ENCODE measurements around the gene ARL11.

ARL11 gene

DNA sequence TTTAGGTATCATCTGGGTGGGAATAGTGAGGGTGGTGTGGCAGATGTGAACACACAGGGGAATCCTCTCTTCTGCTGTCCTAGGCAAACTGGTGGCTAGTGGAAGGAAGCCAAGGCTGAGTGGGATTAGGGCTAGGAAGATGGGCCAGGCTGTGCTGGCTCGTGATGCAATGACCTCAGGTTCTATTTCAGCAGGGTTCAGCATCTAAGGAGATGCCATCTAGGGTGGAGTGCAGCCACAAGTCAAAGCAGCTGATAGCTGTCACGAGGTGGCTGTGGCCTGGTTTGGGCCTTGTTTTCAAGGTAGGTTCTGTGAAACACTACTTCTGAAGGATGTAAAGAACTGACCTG, 21.6 kb downstream of the ARL11 start:
- no peak for DNase-seq

DNA sequence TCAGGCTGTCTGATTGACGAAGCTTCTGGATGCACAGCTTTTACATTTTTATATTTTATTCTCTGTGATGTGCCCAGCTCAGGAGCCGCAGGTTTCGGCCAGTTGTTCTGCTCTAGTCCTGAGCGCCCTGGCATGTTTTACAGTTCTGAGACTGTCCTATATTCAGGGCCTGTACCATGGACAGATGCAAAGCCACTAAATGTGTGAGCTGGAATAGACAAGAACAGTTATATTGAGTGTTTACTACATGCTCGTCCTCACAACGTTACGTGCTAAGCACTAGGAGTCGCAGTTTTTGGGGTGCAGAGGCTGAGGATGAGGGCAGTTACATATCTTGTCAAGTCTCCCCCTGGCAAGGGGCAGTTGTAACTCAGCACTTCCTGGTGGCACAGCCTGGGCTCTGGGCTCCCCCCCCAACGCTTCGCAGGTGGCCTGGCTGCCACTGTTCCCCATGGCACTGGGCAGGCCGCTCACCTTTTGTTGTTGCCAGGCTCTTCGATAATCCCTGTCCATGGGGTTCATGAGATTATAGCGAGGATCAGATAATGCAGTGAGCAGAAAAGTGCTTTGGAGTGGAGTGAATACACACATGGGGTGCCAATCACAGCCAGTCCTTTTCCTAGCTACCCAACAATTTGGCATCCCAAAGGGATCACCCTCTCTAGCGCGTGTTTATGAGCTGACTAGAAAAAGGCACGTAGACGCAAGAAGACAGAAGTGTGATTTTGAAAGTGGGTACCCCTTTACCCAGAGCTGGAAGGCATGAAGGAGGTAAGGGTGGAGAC, 23.5 kb downstream of the ARL11 start:
- no peak for DNase-seq

DNA sequence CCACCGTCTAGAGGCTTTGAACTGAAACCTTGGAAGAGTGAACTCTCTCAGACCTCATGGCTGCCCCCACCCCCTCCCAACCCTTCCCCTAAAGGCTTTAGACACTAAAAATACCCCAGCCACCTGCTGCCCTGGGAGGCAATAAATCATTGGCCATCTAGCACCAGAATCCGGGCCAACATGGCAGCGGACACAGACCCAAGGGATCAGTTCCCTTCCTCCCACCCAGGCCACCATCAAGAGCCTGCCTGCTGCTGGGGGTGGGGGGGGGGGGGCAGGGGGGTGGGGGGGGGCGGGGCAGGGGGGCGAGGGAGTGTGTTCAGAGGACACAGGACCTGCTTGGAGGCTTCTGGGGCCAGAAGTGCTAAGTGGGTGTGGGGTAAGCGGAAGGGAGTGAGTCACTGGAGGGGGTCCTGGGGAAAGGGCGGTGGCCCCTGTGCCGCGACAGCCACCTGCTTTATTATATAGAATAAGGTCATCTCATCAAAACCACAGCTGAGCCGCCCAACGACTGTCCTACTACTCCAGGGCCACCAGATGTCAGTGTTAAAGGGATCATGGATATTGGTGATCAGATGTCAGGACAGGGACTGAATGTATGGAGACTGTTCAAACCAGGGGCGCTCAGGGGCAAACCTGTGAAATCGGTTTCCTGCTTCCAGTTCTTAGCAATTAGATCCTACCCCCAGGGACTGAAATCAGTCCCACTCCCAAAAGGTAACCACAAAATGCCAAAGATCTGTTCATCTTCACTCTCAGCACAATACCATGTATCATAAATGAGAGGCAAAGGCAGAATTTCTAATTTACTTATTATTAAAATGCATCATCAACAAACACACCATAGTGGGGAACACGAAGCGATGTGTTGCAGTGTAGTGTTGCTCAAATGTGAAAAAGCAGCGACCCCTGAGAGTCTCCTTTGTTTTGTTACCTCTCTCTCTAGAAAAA, 24.3 kb downstream of the ARL11 start:
- DNase-seq: no peak

DNA sequence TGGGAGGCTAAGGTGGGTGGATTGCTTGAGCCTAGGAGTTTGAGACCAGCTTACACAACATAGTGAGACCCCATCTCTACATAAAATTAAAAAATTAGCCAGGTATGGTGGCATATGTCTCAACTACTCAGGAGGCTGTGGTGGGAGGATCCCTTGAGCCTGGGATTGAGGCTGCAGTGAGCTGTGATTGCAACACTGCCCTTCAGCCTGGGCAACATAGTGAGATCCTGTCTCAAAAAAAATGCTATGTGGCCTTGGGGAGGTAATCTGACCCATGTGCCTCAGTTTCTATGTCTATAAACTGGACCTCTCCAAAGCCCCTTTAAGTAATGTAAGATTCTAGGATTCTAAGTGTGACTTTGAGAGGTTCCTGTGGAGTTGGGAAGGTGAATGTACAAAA, 25.2 kb downstream of the ARL11 start:
- DNase-seq: no peak

DNA sequence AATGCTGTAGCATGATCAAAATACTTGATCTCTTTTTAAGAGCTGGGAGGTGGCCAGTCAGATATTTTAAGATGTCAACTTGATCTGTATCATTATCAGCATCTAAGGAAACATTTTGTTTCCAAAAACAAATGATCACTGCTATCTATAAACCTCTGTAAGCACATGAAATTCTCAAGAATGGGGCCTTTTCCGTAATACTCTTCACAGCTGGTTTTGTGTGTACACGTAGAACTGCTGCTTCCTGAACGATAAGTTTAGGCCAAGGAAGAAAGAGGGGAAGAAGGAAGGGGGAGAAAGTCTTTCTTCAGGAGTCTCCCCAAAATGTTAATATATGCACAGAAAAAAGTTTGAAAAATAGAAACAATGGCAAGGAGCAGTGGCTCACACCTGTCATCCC, 25.7 kb downstream of the ARL11 start:
- no peak for DNase-seq

DNA sequence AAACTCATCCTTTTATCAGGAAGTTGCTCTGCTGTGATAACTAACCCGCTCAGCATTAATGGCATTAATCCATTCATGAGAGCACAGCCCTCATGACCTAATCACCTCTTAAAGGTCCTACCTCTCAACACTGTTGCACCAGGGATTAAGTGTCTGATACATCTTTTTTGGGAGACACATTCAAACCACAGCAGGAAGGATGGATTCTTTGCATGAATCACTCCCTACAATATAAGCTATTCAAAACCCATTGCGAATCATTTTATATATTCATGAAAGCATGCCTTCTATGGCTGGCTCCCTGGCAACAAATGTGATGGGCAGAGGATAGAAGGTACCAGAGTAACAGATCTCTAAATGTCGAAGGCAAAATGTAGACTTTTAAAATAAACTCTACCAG, 27.6 kb downstream of the ARL11 start:
- DNase-seq: no peak

DNA sequence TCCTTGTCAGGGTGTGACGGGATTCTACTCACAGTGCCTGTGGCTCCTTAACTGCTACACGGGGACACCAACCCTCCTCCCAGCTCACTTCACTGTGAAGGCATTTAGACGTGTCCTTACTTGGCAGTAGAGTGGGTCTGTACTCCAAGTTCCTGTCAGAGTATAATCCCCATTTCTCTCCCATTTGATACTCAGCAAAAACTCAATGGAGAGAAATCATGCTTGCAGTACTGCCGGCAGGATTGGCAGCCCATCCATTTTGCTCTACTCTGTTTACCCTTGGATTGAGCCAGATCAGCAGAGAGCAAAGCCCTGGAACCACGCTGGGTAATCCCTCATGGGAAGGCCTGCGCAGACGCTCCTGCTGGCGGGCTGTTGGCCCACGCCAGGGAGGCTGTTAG, 28.9 kb downstream of the ARL11 start:
- DNase-seq: no peak

DNA sequence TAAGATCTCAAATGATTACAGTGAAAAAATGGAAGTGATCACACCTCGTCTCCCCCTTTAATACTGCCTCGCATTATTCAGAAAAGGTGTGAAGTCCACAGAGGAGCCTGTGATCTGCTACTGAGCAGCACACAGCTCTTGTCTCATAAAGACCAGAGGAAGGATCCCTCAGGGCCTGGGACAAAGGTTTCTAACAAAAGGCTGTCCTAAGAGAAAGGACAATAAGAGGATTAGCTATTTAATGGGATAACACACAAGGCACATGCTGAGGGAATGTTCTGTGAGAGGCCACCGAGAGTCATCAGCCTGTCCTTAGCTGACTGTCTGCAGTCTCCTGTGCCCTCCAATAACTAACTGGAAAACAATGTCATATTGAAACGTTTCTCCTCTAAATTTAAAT, 36.3 kb downstream of the ARL11 start:
- DNase-seq: no peak

DNA sequence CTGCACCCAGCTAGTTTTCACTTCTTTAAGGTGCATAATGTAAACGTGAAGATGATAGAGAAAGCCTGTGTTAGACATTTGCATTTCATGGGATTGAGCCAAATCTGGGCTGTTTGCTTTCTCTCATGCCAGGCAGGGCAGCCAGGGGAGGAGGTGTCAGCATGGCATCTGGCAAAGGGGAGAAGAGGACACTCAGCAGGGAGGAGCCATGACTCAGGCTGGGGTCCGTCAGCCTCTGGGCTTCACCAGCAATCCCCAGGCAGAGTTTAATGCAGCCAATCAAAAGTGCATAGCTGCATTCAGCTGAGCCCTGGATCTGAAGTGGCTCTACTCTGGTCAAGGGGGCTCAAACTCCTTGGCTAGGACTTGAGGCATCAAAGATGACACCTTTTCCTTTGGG, 39.5 kb downstream of the ARL11 start:
- no peak for DNase-seq

DNA sequence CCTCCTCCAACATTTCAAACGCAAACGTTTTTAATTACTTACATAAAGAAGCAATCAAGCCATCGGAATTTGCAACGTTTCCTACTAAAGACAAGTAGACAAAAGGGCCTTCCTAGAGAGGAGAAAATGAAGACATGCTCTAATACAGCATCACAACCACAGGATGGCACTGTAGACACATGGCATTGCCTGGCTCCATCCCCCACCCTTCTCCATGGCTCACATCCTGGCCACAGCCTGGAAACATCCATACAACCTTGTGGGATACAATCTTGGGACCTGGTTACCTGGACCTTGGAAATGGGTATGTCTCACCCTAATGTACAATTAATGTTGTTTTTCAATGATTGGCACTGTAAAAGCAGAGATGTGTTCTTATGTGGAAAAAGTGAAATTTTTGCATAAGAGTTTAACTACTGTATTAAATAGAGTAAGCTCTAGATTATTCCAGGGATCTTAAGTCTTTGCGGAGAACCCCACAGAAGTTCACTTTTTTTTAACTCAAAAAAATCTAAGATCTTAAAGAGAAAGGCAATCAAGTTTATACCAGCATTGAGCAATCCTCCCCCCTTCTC, 41.5 kb downstream of the ARL11 start:
- DNase-seq: no peak

DNA sequence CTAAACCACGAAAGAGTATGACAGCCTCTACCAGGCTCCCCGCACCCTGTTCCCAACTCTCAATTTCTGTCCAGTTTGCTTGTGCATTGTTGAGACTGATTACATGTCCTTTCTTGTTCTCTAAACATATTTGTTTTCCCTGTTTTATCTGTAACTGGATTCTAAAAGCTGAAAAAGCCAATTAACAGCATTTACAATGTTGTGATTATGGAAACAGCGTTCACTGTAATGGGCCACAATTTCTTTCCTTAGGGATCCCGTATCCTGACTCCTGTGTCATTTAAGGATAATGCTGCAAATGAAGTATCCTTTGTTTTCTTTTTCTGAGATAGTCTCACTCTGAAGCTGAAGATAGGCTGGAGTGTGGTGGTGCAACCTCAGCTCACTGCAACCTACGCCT, 42.5 kb downstream of the ARL11 start:
- DNase-seq: no peak

DNA sequence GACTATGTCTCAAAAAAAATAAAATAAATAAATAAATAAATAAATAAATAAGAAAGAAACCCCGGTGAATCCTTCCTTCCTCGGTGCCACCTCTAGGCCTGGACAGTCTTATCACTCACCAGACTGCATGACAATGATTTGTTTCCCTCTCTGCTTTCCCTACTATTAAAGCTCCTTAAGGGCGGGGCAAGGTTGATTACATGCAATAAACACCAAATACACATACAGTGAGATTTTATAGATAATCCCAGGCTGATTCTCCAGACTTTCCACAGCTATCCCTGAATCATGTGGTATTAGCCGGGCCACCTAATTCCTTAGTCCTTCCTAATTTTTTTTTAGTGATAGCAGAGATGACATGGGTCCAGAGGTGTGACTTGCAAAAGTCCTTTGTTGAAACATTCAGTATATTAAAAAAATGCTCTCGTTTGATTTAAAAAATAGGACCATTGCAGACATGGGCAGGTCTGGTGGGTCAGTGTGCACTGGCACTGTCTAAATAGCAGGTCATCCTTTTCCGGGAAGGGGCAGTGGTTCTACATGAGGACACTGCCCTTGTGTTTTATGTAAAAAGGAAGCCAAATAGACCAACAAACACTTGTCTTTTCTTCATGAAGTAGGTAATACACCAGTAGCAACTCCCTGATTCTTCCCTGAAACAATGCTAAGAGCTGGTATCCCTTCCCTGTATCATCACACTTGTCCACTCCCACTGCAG, 48.4 kb downstream of the ARL11 start:
- no peak for DNase-seq

DNA sequence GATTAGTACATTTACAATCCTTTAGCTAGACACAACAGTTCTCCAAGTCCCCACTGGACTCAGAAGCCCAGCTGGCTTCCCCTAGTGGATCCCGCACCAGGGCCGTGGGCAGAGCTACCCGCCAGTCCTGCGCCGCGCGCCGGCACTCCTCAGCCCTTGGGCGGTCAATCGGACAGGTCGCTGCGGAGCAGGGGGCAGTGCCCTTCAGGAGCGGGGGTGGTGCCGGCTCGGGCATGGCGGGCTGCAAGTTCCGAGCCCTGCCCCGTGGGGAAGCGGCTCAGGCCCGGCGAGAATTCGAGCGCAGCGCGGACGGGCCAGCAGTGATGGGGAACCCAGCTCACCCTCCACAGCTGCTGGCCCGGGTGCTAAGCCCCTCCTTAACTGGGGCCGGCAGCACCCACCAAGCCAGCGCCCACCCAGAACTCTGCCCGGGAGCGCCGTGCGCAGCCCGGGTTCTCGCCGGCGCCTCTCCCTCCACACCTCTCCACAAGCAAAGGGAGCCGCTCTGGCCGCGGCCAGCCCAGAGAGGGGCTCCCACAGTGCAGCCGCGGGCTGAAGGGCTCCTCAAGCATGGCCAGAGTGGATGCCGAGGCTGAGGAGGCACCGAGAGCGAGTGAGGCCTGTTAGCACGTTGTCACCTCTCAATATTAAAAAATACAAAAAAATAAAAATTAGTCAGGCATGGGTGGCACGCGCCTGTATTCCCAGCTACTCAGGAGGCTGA, 50.0 kb downstream of the ARL11 start:
- no peak for DNase-seq

DNA sequence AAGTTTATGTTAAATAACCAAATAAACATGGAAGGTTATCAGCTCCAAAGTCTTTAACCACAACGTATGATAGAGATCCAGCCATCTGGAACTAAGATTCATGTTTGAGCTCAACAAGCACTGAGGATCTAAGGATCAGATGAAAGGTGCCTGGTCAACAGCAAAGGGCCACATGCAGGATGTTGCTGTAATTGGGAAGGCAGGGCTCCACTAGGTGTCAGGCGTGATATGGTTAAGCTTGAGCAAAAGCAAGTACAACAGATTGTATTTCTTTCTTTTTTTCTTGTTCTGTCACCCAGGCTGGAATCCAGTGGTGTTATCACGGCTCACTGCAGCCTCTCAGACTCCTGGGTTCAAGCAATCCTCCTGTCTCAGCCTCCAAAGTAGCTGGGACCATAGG, 50.9 kb downstream of the ARL11 start:
- DNase-seq: no peak

DNA sequence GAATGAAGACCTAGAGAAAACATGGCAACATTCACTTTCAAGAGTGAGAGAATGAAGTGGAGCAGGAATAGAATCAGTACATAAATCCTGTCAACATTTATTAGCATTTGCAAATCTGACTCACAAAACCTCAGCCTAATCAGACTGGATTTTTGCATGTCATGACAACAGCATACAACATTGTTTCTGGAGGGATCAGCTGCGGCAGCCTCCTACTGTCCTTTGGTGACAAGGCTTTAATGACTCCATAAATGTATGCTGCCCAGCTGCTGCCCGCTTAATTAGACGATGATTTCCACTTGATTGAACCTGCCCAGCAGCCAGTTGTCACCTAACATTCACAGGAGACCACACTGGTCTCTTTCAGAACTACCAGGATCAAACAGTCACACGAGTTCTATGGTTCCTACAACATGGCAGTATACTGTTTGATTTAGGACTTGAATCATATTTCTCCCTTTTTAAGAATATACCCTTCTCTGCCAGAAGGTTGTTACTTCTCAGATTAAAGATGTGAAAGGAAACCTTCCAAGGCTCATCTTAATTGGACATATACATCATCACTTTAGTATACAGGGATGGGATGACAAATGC, 53.6 kb downstream of the ARL11 start:
- DNase-seq: no peak

All from KG1 (cell line).